ENCODE results near the gene GPR158.

The GPR158 gene

DNA sequence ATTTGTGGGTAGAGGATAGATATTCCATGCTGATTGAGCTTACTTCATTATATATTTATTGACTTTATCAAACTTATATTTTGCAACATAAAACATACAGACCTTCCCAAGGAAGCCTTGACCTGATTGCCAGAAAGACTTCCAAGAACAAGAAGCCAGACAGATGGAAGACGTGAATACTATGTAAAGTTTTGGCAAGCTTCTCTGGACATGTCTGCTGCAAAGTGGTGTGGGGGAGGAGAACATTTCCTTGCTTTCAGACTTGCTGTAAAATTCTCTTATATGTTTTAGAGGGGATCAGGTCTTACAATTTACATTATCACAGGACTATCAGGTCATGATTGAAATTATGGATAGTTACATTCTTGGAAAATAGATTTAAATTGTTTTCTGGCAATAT, 23.4 kb downstream of the GPR158 start:
- no peak for DNase-seq

DNA sequence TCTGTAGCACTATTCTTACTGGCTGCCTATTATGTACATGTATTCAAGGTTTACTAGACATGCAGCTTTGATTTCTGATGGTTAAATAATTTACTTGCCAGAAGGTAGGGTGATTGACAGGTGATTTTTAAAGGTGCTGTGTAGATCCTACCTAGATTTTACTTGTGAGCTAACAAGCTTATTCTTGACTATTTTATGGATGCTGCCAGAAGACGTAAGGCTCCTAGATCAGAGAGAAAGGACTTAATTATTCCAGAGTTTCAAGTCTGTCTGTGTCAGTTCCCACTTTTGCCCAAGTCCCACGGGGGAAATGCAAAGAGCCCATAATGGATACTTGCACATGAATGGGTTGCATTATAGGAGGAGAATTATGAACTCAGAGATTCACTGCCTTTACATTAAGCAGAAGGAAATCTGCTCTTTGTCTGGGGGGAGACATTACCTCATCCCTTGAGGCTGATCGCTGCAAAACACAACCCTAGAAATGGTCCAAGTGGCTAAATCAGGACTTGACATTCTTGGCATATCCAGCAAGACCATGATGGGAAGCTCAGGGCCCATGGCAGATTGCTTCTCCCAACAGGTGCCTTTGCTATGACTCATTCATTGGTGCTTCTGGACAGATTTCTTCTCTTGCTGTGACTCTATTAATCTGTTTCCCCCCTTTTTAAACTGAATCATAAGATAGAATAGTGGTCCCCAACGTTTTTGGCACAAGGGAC, 32.1 kb downstream of the GPR158 start:
- no peak for DNase-seq

DNA sequence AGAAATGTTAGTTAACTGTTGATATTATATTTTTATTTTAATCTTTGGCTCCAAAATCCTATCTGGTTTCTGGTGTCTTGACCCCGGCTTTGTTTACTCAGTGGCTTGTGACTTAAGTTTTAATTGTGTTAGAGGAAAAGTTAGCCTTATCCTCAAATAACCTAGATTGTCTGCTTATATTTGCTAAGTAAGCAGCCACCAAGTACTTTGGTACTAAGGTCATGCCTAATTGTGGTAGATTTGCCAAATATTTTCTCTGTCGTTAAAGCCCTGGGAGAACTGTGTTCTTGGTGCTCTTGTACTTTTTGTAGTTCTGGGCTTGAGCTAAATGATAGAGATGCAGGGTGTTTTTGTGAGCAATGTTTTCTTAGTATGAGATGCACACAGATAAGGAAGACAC, 34.8 kb downstream of the GPR158 start:
- no peak for DNase-seq

DNA sequence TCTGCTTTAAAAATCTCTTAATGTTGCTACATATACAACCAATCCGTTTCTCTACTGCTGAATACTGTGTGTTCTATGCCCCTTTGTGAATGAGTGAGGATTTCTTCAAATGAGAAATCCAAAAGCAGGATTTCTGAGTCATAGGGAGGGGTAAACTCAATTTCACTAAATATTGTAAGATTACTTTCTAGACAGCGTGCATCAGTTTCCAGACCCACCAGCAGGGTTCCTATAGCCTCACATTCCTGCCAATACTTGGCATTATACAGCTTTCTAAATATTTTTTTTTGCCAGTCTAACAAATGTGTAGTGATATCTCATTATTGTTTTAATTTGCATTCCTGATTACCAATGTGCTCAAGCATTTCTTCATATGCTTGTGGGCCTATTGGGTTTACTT, 35.5 kb downstream of the GPR158 start:
- DNase-seq = no peak

DNA sequence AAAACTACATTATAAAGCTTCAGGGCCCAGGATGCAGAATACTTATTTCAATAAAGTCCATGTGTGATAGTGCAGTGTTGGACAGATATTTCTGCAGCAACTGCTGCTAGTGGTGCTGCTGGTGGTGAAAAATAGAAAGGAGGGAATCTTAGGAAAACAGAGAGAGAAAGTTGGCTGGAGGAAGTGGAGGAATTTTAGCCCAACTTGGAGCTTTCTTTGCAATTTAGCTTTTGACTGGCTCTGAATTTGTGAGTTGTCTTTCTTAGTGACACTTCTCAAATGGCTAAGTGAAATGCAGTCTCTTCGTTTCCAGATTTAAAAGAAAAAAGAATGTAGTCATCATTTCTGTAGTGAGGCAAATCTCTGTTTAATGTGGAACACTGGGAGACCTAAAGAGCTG, 45.4 kb downstream of the GPR158 start:
- DNase-seq = no peak

DNA sequence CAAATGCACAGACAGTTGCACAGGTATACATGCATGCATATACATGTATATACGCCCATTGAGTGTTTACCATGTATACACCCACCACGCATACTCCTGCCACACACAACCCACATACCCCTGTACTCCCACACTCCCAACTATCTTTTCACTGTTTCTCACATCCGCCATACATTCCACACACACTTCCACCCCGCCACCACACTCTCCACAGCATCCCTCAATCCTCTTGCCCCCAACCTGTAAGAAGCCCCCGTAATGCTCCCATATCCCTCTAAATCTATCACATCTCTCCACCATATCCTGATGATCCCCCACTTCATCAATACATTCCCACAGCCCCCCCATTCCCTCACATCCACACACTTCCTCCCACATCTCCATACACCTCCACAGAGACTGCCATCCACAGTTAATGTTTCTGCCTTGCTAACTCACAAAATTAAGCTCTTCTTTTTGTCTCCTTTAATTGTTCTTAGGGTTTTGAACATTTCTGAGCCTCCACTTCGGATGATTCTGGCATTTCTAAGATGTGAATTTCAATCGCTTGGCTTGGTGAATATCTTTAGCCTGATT, 47.4 kb downstream of the GPR158 start:
- DNase-seq = no peak

DNA sequence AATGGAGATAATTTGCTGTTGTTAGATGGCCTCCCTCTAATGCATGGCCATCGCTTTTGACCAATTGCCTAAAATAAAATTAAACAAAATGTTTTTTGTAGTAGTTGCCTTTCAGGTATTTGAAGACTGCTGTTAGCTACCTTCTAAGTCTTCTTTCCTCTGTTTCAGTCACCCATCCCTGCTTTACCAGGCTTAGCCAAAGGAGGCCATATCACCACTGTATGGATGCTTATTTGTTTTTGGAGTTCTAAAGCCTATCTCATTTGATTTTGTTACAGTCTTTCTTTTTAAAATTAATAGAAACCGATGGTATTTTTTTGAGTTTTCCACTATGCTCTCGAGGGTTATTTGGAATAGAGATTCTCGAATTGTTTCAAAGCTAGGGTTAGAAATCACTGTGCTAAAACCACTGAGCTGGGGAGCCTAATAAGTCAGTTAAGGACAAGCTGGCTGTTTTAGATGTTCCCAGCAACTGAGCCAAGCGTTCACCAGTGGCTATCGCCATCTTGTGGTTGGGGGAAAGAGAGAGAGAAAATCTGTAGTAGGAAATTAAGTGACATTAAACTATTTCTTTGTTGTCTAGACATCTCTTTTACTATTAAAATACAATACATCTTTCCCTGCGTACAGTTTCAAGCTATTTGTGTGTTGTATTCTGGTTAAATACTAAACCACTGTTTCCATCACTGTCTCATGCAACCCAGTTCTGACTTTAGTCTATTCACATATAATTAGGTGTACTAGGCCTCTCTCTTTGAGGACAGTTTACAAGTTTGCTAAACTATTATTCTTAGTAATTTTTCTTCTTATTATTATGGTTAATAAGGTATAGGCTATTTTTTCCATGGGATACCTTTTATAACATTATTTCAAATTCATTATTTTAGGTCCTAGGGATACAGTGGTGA, 52.2 kb downstream of the GPR158 start:
- DNase-seq = peak; percentile 16

DNA sequence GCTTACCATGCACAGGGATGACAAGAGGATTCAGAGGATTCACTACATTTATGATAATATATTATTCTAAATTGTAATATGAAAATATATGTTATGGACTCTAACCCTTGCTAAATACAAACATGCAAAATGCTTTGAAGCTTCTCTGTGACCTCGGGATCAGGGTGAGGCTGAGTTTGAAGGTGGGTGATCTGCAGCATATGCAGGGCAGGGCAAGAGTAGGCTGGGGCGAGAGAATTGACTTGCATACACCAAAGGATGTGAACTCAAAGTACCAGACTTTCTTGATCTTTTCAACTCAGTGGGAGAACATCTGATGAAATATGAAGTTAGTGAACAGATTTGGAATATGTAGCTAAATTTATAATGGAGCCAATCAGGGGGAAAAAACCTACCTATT, 57.0 kb downstream of the GPR158 start:
- DNase-seq = no peak

DNA sequence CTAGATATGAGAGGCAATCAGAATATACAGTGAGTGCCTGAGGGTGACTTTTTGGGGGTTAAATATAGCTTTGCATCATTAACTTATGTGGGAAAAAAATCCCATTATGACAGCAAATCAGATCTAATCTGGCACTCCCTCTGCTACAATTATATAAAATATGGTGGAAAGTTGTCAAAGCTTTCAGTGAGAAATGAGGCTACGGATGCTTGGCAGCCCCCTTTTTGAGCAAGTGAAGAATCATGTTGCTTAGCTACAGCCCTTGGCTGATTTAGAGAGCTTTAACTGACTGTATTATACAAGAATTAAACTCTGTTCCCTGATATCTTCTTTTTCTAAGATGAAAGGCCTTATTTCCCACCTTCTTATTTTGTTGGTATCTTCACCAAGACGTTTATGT, 57.4 kb downstream of the GPR158 start:
- DNase-seq = no peak

DNA sequence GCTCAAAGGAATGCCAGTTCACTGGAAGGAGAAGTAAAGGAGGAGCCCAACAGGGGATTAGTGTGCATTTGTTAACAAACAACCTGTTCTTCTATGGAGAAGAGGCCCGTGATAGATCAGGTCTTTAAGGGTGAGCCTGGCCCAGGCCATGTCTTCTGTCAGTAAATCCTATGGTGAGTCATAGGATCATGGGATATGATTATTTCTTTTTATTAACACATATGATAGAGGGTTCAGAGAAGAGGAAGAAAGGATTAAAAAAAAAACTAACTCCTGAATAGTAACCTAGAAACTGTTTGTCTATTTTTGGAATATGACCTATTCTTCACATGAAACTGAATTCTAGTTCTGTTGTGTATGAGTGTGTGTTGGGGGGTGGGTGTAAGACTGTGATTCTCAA, 70.4 kb downstream of the GPR158 start:
- no peak for DNase-seq

DNA sequence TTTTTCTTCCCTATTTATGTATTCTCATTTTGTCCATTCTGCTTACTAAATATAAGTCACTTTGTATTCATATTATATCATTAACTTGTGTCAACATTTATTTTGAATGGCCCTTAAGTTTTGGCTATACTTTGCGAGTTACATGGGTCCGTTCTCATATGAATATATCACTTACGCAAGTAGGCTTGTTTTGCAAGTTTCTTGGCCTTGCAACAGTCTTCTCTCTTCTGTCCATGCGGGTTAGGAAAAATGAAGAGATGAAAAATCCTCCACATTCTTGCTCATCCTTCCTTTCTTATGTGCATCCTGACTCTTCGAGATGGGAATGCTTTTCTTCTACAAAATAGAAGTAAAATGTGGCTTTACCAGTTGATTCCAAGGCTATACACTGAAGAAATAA, 82.8 kb downstream of the GPR158 start:
- DNase-seq = no peak

DNA sequence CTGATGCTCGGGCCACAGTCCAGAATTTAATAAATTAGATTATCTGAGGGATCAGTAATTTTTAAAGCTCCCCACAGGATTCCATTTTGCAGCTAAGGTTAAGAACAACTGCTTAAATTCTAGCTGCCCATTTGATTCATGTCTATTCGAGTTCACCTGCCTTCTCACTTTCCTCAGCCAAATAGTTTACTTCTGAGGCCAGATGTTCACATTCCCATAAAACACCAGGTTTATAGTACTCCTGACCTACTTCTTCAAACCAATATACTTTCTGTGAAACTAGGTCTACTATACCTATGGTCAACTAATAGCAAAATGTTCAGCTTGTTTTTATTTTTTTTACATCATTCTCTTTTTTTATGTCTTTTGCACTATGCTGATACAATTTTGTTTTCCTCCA, 86.3 kb downstream of the GPR158 start:
- DNase-seq = no peak

DNA sequence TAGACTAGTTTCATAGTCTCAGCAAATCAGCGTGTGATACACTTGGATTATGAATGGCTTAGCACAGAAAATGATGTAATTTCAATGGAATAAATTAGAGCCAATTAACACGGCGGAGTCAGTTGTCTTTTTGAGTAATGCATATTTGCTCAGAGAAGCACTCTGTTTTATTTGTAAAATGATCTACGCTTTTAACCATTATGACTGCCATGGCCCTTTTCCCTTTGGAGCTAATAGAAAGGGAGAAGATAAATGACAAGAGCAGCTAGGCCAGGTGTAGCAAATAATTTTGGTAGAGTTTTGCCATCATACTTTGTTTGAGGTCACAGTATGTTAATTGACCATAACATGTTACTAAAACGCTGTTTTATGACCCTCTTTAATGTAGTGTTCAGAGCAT, 86.8 kb downstream of the GPR158 start:
- DNase-seq = no peak

DNA sequence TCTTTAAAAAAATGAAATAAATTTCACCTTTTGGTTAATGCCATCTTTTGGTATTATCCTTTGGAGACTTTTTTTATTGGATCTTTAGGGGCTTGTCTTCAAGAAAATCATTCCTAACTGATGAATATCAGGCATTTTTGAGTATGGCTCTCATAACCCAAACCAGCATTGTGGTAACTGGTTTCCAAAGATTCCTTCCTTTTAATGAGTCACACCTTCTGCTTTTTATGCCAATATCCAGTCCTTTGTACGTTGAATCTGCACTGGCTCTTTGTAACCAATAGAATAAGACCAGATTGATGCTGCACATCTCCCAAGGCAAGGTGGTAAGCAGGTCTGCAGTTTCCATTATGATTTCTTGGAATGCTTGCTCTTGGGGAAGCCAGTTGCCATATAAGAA, 89.1 kb downstream of the GPR158 start:
- no peak for DNase-seq

DNA sequence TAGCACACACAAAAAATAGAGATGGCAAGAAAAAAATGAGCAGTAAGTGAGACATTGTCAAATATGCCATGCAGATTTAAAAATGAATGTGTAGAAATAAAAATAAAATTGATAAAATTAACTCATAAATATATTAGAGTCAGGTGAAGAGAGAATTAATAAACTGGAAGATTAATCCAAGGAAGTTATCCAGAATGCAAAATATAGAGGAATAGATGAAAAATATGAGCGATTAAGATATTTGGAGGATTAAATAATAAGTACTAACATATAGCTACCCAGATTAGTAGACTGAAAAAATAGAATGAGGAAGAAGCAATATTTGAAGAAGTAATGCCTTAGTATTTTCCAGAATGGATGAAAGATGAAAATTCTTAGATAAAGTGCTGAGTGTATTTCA, 103.4 kb downstream of the GPR158 start:
- no peak for DNase-seq

DNA sequence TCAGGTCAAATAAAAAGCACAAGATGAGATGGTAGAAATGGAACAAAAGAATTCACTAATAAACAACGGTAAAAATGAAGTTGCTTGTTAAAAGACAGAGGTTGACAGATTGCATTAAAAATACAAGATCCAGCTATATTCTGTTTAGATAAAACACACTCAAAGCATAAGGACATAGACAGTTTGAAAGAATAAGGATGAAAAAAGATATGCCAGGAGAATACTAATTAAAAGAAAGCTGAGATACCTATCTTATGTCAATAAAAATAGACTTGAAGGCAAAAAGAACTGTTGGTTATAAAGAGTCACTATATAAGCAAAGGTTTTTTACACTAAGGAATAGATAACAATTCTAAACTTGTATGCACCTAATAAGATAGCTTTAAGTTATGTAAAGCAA, 105.3 kb downstream of the GPR158 start:
- no peak for DNase-seq

DNA sequence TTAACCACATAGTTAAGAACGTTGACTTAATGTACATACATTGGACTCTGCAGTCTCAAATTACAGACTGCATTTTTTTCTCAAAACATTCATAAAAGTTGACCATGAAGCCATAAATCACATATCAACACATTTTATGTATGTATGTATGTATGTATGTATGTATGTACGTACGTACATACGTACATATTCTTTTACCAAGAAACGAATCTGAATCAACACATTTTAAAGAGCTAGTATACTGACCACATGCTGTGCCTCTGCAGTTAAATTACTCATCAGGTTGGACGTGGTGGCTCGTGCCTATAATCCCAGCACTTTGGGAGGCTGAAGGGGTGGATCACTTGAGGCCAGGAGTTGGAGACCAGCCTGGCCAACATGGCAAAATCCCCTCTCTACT, 105.8 kb downstream of the GPR158 start:
- DNase-seq = no peak

DNA sequence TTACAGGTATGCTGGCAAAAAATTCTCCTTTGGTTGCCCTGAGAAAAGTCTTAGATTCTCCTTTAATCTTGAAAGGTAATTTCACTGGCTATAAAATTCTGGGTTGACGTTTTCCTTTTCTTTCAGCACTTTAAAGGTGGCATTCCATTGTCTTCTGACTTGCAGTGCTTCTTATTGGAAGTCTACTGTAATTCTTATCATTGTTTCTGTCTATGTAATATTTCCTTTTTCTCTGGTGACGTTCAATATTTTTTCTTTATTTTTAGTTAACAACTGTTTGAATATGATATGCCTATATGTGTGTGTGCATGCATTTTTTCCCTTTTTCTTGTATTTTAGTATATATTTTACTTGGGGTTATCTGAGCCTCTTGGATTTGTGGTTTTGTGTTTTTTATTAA, 111.0 kb downstream of the GPR158 start:
- no peak for DNase-seq

DNA sequence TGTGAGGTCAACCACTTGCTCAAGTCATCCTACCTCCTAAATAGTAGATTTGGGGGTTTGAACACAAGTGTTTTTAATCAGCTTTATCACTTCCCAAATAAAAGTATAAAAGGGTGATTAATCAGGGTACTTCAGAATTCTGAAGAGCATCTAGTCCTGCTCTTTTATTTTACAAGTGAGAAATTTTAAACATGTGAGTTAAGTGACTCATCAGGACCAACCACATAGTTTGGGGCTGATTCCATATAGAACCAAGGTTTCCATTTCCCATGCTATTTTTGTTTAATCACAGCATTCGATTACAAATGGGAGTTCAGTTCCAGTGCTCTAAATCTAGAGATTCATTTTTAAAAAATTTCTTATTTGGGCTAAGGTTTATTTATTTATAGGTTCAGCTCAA, 113.4 kb downstream of the GPR158 start:
- no peak for DNase-seq

DNA sequence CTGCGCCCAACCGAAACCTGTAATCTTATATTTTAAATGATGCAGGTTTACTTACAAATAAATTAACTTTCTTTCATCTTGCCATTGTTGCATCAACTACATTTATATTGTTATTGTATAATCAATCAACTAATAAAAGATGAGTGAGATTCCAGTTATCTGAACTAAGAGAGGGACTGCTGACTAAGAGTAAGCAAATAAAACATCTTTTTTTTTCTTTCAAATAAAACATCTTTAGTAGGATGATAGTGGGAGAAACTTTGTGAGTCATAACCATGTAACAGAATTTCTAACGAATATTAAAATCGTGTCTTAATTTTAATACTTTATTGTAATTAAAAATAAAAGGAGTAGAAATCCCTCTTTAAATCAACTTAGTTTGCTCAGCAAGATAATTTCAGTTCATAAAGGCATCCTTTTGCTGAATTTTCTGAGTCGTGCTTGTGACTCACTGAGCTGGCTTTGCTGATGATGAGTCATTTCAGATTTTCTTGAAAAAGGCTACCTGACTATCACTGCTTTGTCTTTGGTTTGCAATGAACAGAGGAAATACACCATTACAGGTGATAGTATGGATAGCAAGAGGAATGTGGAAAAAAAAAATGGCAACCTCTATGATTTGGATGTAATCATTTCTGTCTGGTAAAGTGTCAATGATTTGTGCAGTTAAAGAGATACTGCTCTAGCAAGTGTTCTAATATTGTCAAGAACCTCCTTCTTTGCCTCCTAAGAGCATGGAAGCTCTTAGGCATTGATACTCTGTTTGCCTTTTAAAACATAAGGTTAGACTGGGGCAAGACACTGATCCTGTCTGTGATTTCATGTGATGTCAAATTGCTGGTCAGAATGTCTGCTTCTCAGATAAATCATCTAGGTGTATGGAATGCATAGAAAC, 119.5 kb downstream of the GPR158 start:
- DNase-seq = no peak

DNA sequence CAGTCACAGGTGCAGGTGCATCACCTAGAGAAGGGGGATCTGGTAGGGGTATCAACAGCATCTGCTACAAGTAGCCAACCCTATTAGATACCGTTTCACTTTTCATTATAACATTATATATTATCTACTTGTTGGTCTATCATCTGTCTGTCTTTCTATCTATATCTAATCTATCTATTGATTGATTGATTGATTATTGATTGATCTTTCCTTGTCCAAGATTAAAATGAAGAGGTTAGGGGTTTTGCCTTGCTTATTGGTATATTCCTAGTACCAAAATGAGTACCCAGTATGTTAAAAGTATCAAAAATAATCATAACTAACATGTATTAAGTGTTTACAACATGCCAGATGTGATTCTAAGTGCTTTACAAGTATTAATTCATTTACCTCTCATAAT, 121.5 kb downstream of the GPR158 start:
- DNase-seq = no peak

DNA sequence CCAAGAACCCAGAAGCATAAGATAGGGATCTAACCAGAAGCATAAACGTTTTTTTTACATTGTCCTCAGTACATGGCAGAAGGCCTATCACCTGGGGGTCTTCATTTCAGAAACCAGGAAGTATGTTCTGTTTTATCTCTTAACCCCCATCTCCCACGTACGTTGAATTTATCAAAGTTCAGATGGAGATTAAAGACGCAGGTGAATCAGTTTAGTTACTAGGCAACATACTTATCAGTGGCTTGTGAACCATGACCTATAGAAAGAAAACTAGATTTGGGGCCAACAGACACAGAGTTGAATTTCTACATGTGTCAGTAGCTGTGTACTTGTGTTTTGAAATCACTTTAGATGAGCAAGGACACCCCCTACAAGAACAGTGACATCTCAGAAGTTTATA, 122.7 kb downstream of the GPR158 start:
- no peak for DNase-seq

DNA sequence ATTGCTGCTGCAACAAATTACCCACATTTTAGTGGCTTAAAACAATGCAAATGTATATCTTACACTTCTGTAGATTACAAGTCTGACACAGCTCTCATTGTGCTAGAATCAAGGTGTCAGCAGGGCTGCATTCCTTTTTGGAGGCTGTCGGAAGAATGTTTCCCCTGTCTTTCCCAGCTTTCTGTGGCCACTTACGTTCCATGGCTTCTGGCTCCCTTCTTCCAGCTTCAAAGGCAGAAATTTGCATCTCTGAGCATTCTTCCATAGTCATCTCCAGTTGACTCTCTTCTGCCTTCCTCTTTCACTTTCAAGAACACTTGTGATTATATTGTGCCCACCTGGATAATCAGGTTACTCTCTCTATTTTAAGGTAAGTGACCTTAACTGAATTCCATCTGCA, 125.3 kb downstream of the GPR158 start:
- no peak for DNase-seq

Measured in GDM1 (cell line).